ENCODE results near the gene IQCE.
"Not testable (repeated sequence)": the region's sequence is repeated elsewhere in the genome, so short reads cannot be mapped to it uniquely, and the experiment has no call there.

IQCE gene

GRCh38 chr7:2604608-2605174, 45.9 kb downstream of the IQCE start:
- DNase-seq, result peak; percentile 75

- DNase-seq, result no peak
Measured at GRCh38 chr7:2605608-2606538, 47.1 kb downstream of the IQCE start.

GRCh38 chr7:2606539-2606936, 47.8 kb downstream of the IQCE start:
- DNase-seq, result no peak

- DNase-seq, result no peak
Measured at GRCh38 chr7:2607122-2607922, 48.5 kb downstream of the IQCE start.

- DNase-seq, result no peak
Measured at GRCh38 chr7:2607923-2608904, 49.4 kb downstream of the IQCE start.

GRCh38 chr7:2608921-2609411, 50.2 kb downstream of the IQCE start:
- no peak for DNase-seq

- DNase-seq, result not testable (repeated sequence)
Measured at GRCh38 chr7:2609646-2610045, 50.9 kb downstream of the IQCE start.

- DNase-seq, result no peak
Measured at GRCh38 chr7:2610466-2610865, 51.7 kb downstream of the IQCE start.

- DNase-seq, result no peak
Measured at GRCh38 chr7:2610898-2611297, 52.1 kb downstream of the IQCE start.

GRCh38 chr7:2611401-2611800, 52.6 kb downstream of the IQCE start:
- no peak for DNase-seq

- DNase-seq, result no peak
Measured at GRCh38 chr7:2611922-2612321, 53.1 kb downstream of the IQCE start.

- DNase-seq, result no peak
Measured at GRCh38 chr7:2612445-2613097, 53.8 kb downstream of the IQCE start.

GRCh38 chr7:2613098-2613930, 54.5 kb downstream of the IQCE start:
- DNase-seq, result peak; percentile 42

GRCh38 chr7:2613931-2614600, 55.3 kb downstream of the IQCE start:
- peak; percentile 82 for DNase-seq

- peak; percentile 76 for DNase-seq
Measured at GRCh38 chr7:2614631-2615330, 56.0 kb downstream of the IQCE start.

GRCh38 chr7:2616387-2617324, 57.9 kb downstream of the IQCE start:
- no peak for DNase-seq

GRCh38 chr7:2617325-2617905, 58.6 kb downstream of the IQCE start:
- DNase-seq, result no peak

GRCh38 chr7:2619116-2619515, 60.3 kb downstream of the IQCE start:
- DNase-seq, result no peak
